Colonic mucosa (tissue), 4 donors: Measurements from ENCODE around the gene MTFMT. TPM values are rescaled to one million over a fixed set of nuclear protein-coding genes. Genes with fewer than 3 reads are reported as not detected.
"Not testable (repeated sequence)": the region's sequence is repeated elsewhere in the genome, so short reads cannot be mapped to it uniquely, and the experiment has no call there.

ENCODE experiments used
- DNase-seq: peaks from one replicate; pipeline ENCODE4 v3.0.0-alpha.2; 2020
- H3K27ac ChIP-seq: fragments of 200-600 bp; one replicate; pipeline ENCODE4 v1.8.0; 2021
- H3K27me3 ChIP-seq: fragments of 200-600 bp; one replicate; pipeline ENCODE4 v1.8.0; 2021
- H3K36me3 ChIP-seq: fragments of 200-600 bp; one replicate; pipeline ENCODE4 v1.8.0; 2021
- H3K4me1 ChIP-seq: fragments of 200-600 bp; one replicate; pipeline ENCODE4 v1.8.0; 2021; ENCODE audit warnings: mild to moderate bottlenecking
- H3K4me3 ChIP-seq: fragments of 200-600 bp; one replicate; pipeline ENCODE4 v1.8.0; 2021
- H3K9ac ChIP-seq, 2 donors: one replicate each; pipeline ENCODE4 v1.7.0; 2013; ENCODE audit warnings: control low read depth in 2 of 2, low read depth in 2 of 2, low read length in 2 of 2
- H3K9me3 ChIP-seq: fragments of 200-600 bp; one replicate; pipeline ENCODE4 v1.8.0; 2021
- intact Hi-C: fragments of 100-400 bp; cut with DNase I; formaldehyde crosslinking; loops from one replicate; pipeline ENCODE4 v1.14.1; 2022
- total RNA-seq, 2 donors: library from RNA; stranded (reverse); fragmentation: NEBNext Ultra II Directional in 1 of 2; extraction: Animal tissue kit (Norgen Biotek cat#: 25700) in 1 of 2; gene quantifications; one replicate each; pipeline ENCODE4 v1.2.1, GENCODE V29; 2021
- TF ChIP-seq, protein P1 (sequence below): fragments of 200-600 bp; IDR thresholded peaks from one replicate; pipeline ENCODE4 v1.8.0; 2022; ENCODE audit warnings: antibody characterized with exemption, mild to moderate bottlenecking
- donor health status: healthy.
- donor health status: DM: no; HTN: no; CAD: no.
- donor health status: DM: no; HTN: no; CAD: no.

Gene MTFMT
- total RNA-seq, 2 donors from 2014 or later = 22.1 to 25.9 TPM

DNA sequence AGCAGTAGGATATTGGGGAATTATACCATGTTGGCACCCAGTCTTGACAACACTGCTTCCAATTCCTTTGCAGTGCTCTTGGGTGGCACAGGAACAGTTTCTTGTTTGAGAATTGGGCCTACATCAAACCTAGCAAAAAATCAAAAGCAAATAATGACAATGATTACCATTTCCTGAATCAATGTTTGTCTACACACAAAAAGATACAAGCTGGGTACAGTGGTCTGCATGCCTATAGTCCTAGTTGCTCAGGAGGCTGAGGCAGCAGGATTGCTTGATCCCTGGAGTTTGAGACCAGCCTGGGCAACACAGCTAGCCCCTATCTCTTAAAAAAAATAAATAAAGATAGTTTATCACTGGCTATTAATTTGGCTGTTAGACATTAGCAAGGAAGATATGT lies 8.0 kb downstream of the MTFMT start:
- no peak overlapping the region for H3K9ac ChIP-seq
- no peaks in the 10 kb centered on the region for H3K36me3 ChIP-seq
- H3K4me3 ChIP-seq = no peak overlapping the region
- no peaks in the 10 kb centered on the region for H3K9me3 ChIP-seq
- no peaks in the 10 kb centered on the region for H3K4me1 ChIP-seq
- no peaks in the 10 kb centered on the region for H3K27me3 ChIP-seq
- TF ChIP-seq, protein P1, sequence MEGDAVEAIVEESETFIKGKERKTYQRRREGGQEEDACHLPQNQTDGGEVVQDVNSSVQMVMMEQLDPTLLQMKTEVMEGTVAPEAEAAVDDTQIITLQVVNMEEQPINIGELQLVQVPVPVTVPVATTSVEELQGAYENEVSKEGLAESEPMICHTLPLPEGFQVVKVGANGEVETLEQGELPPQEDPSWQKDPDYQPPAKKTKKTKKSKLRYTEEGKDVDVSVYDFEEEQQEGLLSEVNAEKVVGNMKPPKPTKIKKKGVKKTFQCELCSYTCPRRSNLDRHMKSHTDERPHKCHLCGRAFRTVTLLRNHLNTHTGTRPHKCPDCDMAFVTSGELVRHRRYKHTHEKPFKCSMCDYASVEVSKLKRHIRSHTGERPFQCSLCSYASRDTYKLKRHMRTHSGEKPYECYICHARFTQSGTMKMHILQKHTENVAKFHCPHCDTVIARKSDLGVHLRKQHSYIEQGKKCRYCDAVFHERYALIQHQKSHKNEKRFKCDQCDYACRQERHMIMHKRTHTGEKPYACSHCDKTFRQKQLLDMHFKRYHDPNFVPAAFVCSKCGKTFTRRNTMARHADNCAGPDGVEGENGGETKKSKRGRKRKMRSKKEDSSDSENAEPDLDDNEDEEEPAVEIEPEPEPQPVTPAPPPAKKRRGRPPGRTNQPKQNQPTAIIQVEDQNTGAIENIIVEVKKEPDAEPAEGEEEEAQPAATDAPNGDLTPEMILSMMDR = no peak
- no peak overlapping the region for H3K27ac ChIP-seq
- no peak for DNase-seq
- intact Hi-C loops = no loop called here

DNA sequence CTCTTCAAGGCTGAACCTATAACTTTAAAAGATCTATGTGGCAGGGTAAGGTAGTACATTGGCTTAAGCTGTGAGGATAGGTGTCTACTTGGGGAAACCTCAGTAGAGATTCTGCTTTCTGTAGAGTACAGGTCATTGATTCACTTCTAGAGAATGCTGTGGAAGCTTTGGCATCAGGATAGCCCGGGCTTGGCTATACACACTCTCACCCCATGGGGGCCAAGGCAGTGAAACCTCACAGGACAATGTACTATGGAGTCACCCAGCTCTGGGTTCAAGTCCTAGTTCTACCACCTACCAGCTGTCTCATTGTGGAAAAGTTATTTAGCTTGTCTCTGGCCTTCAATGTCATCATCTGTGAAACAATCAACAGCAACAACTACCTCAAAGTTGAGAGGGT lies 9.0 kb downstream of the MTFMT start:
- TF ChIP-seq, protein P1 = no peak
- H3K36me3 ChIP-seq = no peaks in the 10 kb centered on the region

DNA sequence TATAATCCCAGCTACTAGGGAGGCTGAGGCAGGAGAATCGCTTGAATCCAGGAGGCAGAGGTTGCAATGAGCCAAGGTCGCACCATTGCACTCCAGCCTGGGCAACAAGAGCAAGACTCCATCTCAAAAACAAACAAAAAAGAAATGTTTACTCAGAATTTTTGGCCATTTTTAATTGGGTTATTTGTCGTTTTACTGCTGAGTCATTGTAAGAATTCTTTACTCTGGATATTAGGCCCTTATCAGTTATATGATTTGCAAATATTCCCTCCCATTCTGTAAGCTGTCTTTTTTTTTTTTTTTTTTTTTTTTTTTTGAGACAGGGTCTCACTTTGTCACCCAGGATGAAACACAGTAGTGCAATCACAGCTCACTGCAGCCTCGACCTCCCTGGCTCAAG lies 18.2 kb downstream of the MTFMT start:
- intact Hi-C loops, DNase-seq, H3K36me3 ChIP-seq, H3K9ac ChIP-seq, H3K9me3 ChIP-seq, H3K27me3 ChIP-seq, H3K27ac ChIP-seq, H3K4me3 ChIP-seq, H3K4me1 ChIP-seq: not testable (repeated sequence)

More for the DNA sequence above, 9.0 kb downstream of the MTFMT start:
- no peak overlapping the region for H3K4me3 ChIP-seq
- H3K27me3 ChIP-seq = no peaks in the 10 kb centered on the region
- no peaks in the 10 kb centered on the region for H3K4me1 ChIP-seq
- H3K9ac ChIP-seq = no peak overlapping the region
- no peak overlapping the region for H3K27ac ChIP-seq
- intact Hi-C loops = no loop called here
- no peaks in the 10 kb centered on the region for H3K9me3 ChIP-seq
- DNase-seq = no peak

DNA sequence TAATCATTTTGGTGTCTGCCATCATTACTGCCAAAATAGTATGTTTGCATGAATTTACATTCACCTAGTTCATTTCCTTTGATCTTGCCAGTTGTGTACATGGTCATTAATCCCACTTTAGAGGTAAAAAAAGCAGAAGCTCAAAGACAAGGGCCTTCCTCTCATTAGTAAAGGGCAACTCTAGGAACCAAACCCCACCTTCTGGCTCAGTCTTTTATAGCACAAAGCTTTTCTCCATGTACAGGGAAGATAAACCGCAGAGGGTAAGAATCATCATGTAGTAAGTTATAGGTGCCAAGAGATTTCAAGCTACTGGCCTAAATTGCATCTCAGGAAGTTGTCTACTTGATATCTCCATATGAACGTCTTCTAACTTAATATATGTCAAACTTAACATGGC lies 20.5 kb downstream of the MTFMT start:
- intact Hi-C loops = no loop called here
- H3K9ac ChIP-seq = no peak overlapping the region
- no peaks in the 10 kb centered on the region for H3K27me3 ChIP-seq
- TF ChIP-seq, protein P1 = no peak
- no peaks in the 10 kb centered on the region for H3K9me3 ChIP-seq
- H3K4me1 ChIP-seq = no peaks in the 10 kb centered on the region
- H3K36me3 ChIP-seq = peaks cover 4% of the 10 kb centered on the region
- H3K4me3 ChIP-seq = no peak overlapping the region
- no peak for DNase-seq
- no peak overlapping the region for H3K27ac ChIP-seq

DNA sequence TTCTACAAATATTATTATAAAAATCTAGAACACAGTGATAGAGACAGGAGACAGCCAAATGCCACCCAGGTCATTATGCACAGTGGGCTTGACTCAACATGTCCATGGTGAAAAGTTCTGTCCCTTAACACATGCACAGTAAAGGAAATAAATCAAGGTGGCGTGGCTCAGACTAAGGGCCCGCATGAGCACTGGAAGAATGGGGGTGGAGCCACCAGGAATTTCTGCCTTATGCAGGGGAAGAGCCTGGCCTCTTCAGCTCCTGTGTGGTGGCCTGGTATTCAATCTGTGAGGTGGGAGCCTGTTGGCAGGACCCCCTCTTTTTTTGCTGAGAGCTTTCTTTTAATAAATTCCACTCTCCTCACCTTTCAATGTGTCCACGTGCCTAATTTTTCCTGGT lies 22.6 kb downstream of the MTFMT start:
- Histone ChIP-seq H3K36me3 (no peaks in the 10 kb centered on the region), H3K27me3 (no peaks in the 10 kb centered on the region), H3K9ac (no peak overlapping the region), H3K4me3 (no peak overlapping the region), H3K9me3 (no peaks in the 10 kb centered on the region), H3K27ac (no peak overlapping the region), H3K4me1 (no peaks in the 10 kb centered on the region)
- intact Hi-C loops = no loop called here
- TF ChIP-seq, protein P1 = no peak
- DNase-seq = no peak

DNA sequence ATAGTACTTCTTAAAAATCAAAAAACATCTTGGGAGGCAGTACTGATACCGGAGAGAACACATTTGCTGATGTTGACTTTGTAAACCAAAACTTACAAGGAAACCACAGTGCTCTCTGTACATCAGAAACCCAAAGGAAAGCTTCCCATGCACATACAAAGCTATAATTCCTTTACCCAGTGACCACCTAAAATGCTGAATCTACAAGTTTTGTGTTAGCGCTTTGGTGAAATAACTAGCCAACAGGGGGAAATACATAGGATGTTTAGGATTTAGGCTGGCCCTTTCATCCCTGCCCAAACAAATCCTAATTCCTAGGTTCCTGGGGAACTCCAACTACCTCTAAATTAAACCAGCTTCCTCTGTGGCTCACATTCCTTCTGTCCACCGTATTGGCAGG lies 24.4 kb downstream of the MTFMT start:
- no peak for DNase-seq
- Histone ChIP-seq H3K4me1 (no peaks in the 10 kb centered on the region), H3K27ac (no peak overlapping the region), H3K27me3 (no peaks in the 10 kb centered on the region), H3K9me3 (no peaks in the 10 kb centered on the region), H3K9ac (no peak overlapping the region), H3K36me3 (no peaks in the 10 kb centered on the region), H3K4me3 (no peak overlapping the region)
- intact Hi-C loops = no loop called here
- TF ChIP-seq, protein P1 = no peak
